GM19438 (cell line): ENCODE data around the gene TMEM156.
"Not testable (repeated sequence)": the region's sequence is repeated elsewhere in the genome, so short reads cannot be mapped to it uniquely, and the experiment has no call there.

Source experiments
- ATAC-seq: cut with Tn5 transposase; IDR thresholded peaks from one replicate; pipeline ENCODE4 v1.9.1; 2021; ENCODE audit warnings: low read depth; ENCODE audit not compliant: unreplicated experiment

The TMEM156 gene

DNA sequence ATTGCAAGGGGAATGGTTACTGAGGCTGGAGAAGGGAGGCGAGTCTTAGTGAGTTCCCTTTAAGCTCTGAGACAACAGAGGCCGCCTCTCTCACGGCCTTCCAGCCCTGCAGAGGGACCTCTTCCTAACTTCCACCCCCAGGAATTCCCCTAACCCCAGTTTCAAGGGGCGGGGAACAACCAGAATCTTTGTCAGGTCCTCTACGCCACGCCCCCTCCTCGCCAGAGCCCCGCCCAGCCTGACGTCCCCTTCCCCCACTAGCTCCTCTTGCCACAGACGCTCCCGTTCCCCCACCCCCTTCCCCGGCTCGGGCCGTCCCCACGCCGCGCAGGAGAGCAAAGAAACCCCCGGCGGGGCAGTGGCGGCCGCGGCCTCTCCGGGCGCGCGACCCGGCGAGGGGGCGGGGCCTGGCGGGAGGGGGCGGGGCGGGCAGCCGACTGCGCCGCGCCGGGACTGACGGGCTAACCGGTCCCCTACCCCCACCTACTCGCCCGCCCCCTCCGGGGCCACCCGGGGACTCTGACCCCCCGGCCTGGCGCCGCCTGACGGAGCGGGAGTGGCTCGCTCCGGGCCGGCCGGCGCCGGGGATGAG, 12.3 kb upstream of the TMEM156 start:
- ATAC-seq = peak; percentile 60

- ATAC-seq = no peak
Measured at GRCh38 chr4:39043861-39044363, 11.7 kb upstream of the TMEM156 start.

- ATAC-seq = no peak
Measured at GRCh38 chr4:39043058-39043860, 11.1 kb upstream of the TMEM156 start.

DNA sequence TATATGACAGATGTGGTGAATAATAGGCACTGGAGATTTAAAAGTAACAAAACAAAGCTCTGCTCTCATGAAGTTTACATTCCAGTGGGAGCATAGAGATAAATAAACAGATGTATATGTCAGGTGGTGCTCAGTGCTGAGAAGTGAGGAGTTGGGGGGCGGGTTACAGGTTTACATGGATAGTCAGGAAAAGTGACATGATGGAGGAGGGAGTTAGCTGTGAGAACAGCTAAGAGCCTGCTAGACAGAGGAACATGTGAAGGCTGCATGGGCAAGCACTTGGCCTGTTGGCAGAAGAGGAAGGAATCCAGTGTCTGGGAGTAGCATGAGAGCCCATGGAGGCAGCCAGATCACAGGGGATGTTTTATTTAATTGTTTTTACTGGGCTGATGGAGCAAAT, 10.2 kb upstream of the TMEM156 start:
- ATAC-seq = no peak

- ATAC-seq = no peak
Measured at GRCh38 chr4:39039108-39039507, 6.9 kb upstream of the TMEM156 start.

DNA sequence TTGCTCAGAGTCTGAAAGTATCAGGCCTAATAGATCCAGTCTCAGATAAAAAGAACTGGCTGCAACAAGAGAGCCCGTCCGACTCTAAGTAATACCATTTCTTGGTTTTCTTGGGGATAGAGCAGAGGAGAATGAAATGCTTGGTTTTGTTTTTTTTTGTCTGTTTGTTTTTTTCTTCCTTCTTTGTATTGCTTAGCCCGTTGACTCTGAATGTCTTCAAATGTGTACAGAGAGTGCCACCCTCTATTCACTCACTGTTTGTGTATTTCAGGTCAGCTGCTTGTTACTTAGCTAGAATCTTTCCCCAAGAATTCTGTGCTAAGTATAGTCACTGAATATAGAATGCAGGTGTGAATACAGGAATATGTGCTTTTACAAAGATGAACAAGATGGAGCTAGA, 5.7 kb upstream of the TMEM156 start:
- ATAC-seq = no peak

DNA sequence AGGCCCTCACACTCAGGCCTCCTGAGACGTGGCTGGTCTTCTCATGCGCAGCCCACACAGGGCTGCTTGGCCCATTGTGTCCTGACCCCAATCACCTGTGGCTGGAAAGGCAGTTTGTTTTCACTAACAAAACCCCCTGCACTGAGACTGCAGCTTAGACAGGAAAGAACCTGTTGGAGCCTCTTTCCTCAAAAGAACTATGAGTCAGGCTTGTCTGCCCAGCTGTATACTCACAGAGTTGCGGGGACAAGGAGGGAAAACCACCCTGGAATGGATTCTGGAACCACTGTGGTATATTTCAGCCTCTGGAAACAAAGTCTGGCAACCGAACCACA, 5.2 kb upstream of the TMEM156 start:
- ATAC-seq = no peak

DNA sequence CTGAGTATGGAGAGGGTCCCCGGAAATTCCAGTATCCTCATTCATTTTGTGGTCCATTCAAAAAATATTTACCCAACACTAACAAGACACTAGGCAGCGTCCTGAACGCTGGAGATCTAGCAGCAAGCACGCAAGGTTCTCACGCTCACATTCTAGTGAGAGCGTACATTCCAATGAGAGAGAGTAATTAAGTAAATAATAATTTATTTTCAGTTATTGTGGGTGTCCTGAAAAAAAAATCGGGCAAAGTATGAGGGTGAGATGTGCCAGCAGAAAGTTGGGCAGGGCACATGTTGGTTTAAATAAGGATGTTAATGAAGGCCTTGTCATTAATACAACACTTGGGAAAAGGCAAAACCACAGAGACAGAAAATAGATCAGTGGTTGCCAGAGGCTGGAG, 4.0 kb upstream of the TMEM156 start:
- ATAC-seq = no peak

DNA sequence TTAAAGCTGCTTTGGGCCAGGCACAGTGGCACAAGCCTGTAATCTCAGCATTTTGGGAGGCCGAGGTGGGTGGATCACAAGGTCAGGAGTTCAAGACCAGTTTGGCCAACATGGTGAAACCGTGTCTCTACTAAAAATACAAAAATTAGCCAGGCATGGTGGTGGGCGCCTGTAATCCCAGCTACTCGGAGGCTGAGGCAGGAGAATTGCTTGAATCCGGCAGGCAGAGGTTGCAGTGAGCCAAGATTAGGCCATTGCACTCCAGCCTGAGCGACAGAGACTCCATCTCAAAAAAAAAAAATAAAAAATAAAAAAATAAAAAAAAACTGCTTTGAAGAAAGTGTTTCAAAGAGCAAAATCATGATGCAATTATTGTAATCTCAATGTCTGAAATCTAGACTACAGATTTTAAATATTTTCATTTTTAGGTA, 604 bp downstream of the TMEM156 start:
- not testable (repeated sequence) for ATAC-seq

GRCh38 chr4:39030725-39031124, 1.5 kb downstream of the TMEM156 start:
- ATAC-seq = no peak

GRCh38 chr4:39029752-39030694, 2.2 kb downstream of the TMEM156 start:
- no peak for ATAC-seq

- ATAC-seq = no peak
Measured at GRCh38 chr4:39026096-39026495, 6.1 kb downstream of the TMEM156 start.

- ATAC-seq = no peak
Measured at GRCh38 chr4:39025552-39026085, 6.6 kb downstream of the TMEM156 start.

DNA sequence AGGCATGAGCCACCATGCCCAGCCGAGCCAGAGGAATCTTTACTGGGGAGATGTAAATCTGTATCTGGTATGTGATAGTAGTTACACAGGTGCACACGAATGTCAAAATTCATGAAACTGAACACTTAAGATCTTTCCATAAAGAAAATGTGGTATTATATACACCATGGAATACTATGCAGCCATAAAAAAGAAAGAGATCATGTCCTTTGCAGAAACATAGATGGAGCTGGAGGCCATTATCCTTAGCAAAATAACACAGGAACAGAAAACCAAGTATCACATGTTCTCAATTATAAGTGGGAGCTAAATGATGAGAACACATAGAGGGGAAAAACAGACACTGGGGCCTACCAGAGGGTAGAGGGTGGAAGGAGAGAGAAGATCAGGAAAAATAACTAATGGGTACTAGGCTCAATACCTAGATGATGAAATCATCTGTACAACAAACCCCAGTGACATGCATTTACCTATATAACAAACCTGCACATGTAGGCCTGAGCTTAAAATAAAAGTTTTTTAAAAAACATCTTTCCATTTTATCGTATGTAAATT, 7.8 kb downstream of the TMEM156 start:
- no peak for ATAC-seq

GRCh38 chr4:39023059-39023458, 9.2 kb downstream of the TMEM156 start:
- no peak for ATAC-seq

- ATAC-seq = no peak
Measured at GRCh38 chr4:39022241-39022640, 10.0 kb downstream of the TMEM156 start.

GRCh38 chr4:39021631-39022030, 10.6 kb downstream of the TMEM156 start:
- ATAC-seq = no peak

DNA sequence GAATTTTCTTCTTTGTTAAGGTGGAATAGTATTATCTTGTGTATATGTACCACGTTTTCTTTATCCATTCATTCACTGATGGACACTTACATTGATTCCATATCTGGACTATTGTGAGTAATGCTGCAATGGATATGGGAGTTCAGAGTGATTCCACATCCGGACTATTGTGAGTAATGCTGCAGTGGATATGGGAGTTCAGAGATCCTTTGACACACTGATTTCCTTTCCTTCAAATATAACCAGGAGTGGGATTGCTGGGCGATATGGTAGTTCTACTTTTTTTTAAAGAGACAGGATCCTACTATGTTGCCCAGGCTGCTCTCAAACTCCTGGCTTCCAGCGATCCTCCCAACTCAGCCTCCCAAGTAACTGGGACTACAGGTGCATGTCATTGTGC, 12.1 kb downstream of the TMEM156 start:
- ATAC-seq = no peak

GRCh38 chr4:39014028-39014427, 18.2 kb downstream of the TMEM156 start:
- ATAC-seq = no peak

GRCh38 chr4:39004758-39005157, 27.5 kb downstream of the TMEM156 start:
- ATAC-seq = no peak

DNA sequence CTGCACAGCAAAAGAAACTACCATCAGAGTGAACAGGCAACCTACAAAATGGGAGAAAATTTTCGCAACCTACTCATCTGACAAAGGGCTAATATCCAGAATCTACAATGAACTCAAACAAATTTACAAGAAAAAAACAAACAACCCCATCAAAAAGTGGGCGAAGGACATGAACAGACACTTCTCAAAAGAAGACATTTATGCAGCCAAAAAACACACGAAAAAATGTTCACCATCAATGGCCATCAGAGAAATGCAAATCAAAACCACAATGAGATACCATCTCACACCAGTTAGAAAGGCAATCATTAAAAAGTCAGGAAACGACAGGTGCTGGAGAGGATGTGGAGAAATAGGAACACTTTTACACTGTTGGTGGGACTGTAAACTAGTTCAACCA, 30.2 kb downstream of the TMEM156 start:
- not testable (repeated sequence) for ATAC-seq
